Muscle layer of duodenum (tissue), 2 donors: ENCODE measurements around the gene NATD1.

Experiments
- H3K27ac ChIP-seq: one replicate; pipeline ENCODE4 v1.7.0; 2013; ENCODE audit warnings: mild to moderate bottlenecking, low read length
- H3K27me3 ChIP-seq: one replicate; pipeline ENCODE4 v1.7.0; 2013; ENCODE audit warnings: low read depth, mild to moderate bottlenecking, control low read depth, low read length
- H3K36me3 ChIP-seq, 2 donors: one replicate each; pipeline ENCODE4 v1.7.0; 2013; ENCODE audit warnings: low read length in 2 of 2, control low read depth in 1 of 2, mild to moderate bottlenecking in 1 of 2; ENCODE audit not compliant: insufficient read depth in 2 of 2, control insufficient read depth in 1 of 2
- H3K4me1 ChIP-seq, 2 donors: one replicate each; pipeline ENCODE4 v1.7.0; 2013; ENCODE audit warnings: low read length in 2 of 2, mild to moderate bottlenecking in 2 of 2, control low read depth in 1 of 2, moderate library complexity in 1 of 2; ENCODE audit not compliant: insufficient read depth in 2 of 2, control insufficient read depth in 1 of 2
- H3K4me3 ChIP-seq, 2 donors: one replicate each; pipeline ENCODE4 v1.7.0; 2013; ENCODE audit warnings: low read length in 2 of 2, low read depth in 1 of 2, mild to moderate bottlenecking in 1 of 2
- H3K9me3 ChIP-seq, 2 donors: one replicate each; pipeline ENCODE4 v1.7.0; 2013; ENCODE audit warnings: low read length in 2 of 2, control low read depth in 1 of 2, mild to moderate bottlenecking in 1 of 2; ENCODE audit not compliant: control insufficient read depth in 1 of 2
- donor health status: healthy.

The NATD1 gene

GRCh38 chr17:21271454-21272183, 18.4 kb upstream of the NATD1 start:
- H3K4me1 ChIP-seq = peaks cover 0 to 16% of the 10 kb centered on the region in 2 donors
- H3K36me3 ChIP-seq = no peaks in the 10 kb centered on the region
- H3K9me3 ChIP-seq = no peaks in the 10 kb centered on the region
- no peak overlapping the region for H3K27ac ChIP-seq
- H3K4me3 ChIP-seq = no peak overlapping the region
- H3K27me3 ChIP-seq = no peaks in the 10 kb centered on the region

- Histone ChIP-seq H3K4me1 (no peaks in the 10 kb centered on the region), H3K27me3 (no peaks in the 10 kb centered on the region), H3K9me3 (no peaks in the 10 kb centered on the region), H3K4me3 (no peak overlapping the region), H3K36me3 (no peaks in the 10 kb centered on the region), H3K27ac (no peak overlapping the region)
These were observed 16.2 kb upstream of the NATD1 start for GRCh38 chr17:21269394-21269793.

GRCh38 chr17:21268596-21269188, 15.5 kb upstream of the NATD1 start:
- Histone ChIP-seq H3K36me3 (no peaks in the 10 kb centered on the region), H3K27me3 (no peaks in the 10 kb centered on the region), H3K4me1 (no peaks in the 10 kb centered on the region), H3K9me3 (no peaks in the 10 kb centered on the region), H3K4me3 (no peak overlapping the region), H3K27ac (no peak overlapping the region)

- no peaks in the 10 kb centered on the region for H3K27me3 ChIP-seq
- H3K27ac ChIP-seq = no peak overlapping the region
- no peaks in the 10 kb centered on the region for H3K4me1 ChIP-seq
- H3K4me3 ChIP-seq = no peak overlapping the region
- H3K36me3 ChIP-seq = no peaks in the 10 kb centered on the region
- H3K9me3 ChIP-seq = no peaks in the 10 kb centered on the region
These were observed 10.2 kb upstream of the NATD1 start for GRCh38 chr17:21263376-21263775.

- no peaks in the 10 kb centered on the region for H3K27me3 ChIP-seq
- no peak overlapping the region for H3K4me3 ChIP-seq
- H3K36me3 ChIP-seq = no peaks in the 10 kb centered on the region
- no peaks in the 10 kb centered on the region for H3K4me1 ChIP-seq
- no peak overlapping the region for H3K27ac ChIP-seq
- H3K9me3 ChIP-seq = no peaks in the 10 kb centered on the region
These were observed 9.2 kb upstream of the NATD1 start for GRCh38 chr17:21262259-21262993.

- Histone ChIP-seq H3K36me3 (no peaks in the 10 kb centered on the region), H3K27ac (no peak overlapping the region), H3K4me1 (peaks cover 0 to 4% of the 10 kb centered on the region in 2 donors), H3K27me3 (no peaks in the 10 kb centered on the region), H3K9me3 (no peaks in the 10 kb centered on the region), H3K4me3 (no peak overlapping the region)
These were observed 5.4 kb upstream of the NATD1 start for GRCh38 chr17:21258593-21258992.

GRCh38 chr17:21253646-21254441, 634 bp upstream of the NATD1 start:
- H3K36me3 ChIP-seq = no peaks in the 10 kb centered on the region

GRCh38 chr17:21252289-21252795, 868 bp downstream of the NATD1 start:
- Histone ChIP-seq H3K4me3 (peak overlapping the region; percentile 64 to 74), H3K27ac (no peak overlapping the region), H3K4me1 (peaks cover 5 to 19% of the 10 kb centered on the region in 2 donors), H3K27me3 (no peaks in the 10 kb centered on the region), H3K9me3 (no peaks in the 10 kb centered on the region), H3K36me3 (no peaks in the 10 kb centered on the region)

More at GRCh38 chr17:21253646-21254441, 634 bp upstream of the NATD1 start:
- H3K27me3 ChIP-seq = no peaks in the 10 kb centered on the region
- H3K4me3 ChIP-seq = peak overlapping the region; percentile 64 to 81
- no peak overlapping the region for H3K27ac ChIP-seq
- H3K4me1 ChIP-seq = peaks cover 5 to 19% of the 10 kb centered on the region in 2 donors
- no peaks in the 10 kb centered on the region for H3K9me3 ChIP-seq

GRCh38 chr17:21251337-21252010, 1.7 kb downstream of the NATD1 start:
- Histone ChIP-seq H3K9me3 (no peaks in the 10 kb centered on the region), H3K27ac (no peak overlapping the region), H3K27me3 (no peaks in the 10 kb centered on the region), H3K4me1 (peaks cover 5 to 19% of the 10 kb centered on the region in 2 donors), H3K4me3 (no peak overlapping the region), H3K36me3 (no peaks in the 10 kb centered on the region)

- Histone ChIP-seq H3K36me3 (no peaks in the 10 kb centered on the region), H3K27me3 (no peaks in the 10 kb centered on the region), H3K9me3 (no peaks in the 10 kb centered on the region), H3K4me3 (no peak overlapping the region), H3K4me1 (peaks cover 5 to 19% of the 10 kb centered on the region in 2 donors), H3K27ac (no peak overlapping the region)
These were observed 2.4 kb downstream of the NATD1 start for GRCh38 chr17:21250854-21251253.
